GM19397 (cell line): Measurements from ENCODE around the gene COL20A1.
"Not testable (repeated sequence)": the region's sequence is repeated elsewhere in the genome, so short reads cannot be mapped to it uniquely, and the experiment has no call there.

Experiments used
- ATAC-seq: cut with Tn5 transposase; IDR thresholded peaks from one replicate; pipeline ENCODE4 v1.9.1; 2021; ENCODE audit warnings: mild to moderate bottlenecking, moderate library complexity; ENCODE audit not compliant: unreplicated experiment

Gene COL20A1

GRCh38 chr20:63331741-63332400 is 38.9 kb downstream of the COL20A1 start:
- ATAC-seq, result no peak

- ATAC-seq, result no peak
These were observed 39.7 kb downstream of the COL20A1 start for GRCh38 chr20:63332488-63333240.

GRCh38 chr20:63333241-63333836 is 40.4 kb downstream of the COL20A1 start:
- ATAC-seq, result no peak

GRCh38 chr20:63334356-63334755 is 41.4 kb downstream of the COL20A1 start:
- no peak for ATAC-seq

GRCh38 chr20:63335060-63335459 is 42.1 kb downstream of the COL20A1 start:
- not testable (repeated sequence) for ATAC-seq

- no peak for ATAC-seq
These were observed 42.7 kb downstream of the COL20A1 start for GRCh38 chr20:63335711-63336110.

GRCh38 chr20:63336232-63336752 is 43.3 kb downstream of the COL20A1 start:
- ATAC-seq, result no peak

- ATAC-seq, result no peak
These were observed 44.9 kb downstream of the COL20A1 start for GRCh38 chr20:63337786-63338420.

GRCh38 chr20:63339154-63340094 is 46.4 kb downstream of the COL20A1 start:
- not testable (repeated sequence) for ATAC-seq

- not testable (repeated sequence) for ATAC-seq
These were observed 47.2 kb downstream of the COL20A1 start for GRCh38 chr20:63340158-63340688.

- ATAC-seq, result no peak
These were observed 49.8 kb downstream of the COL20A1 start for GRCh38 chr20:63342561-63343459.

GRCh38 chr20:63343460-63344445 is 50.8 kb downstream of the COL20A1 start:
- no peak for ATAC-seq

- ATAC-seq, result no peak
These were observed 51.8 kb downstream of the COL20A1 start for GRCh38 chr20:63344616-63345327.

- no peak for ATAC-seq
These were observed 52.5 kb downstream of the COL20A1 start for GRCh38 chr20:63345328-63346100.

GRCh38 chr20:63346131-63347080 is 53.4 kb downstream of the COL20A1 start:
- no peak for ATAC-seq
